ENCODE data around the gene ZNF234.
A peak's percentile ranks its signal among the peaks of the same experiment; 100 is the strongest.
"Not testable (repeated sequence)": the region's sequence is repeated elsewhere in the genome, so short reads cannot be mapped to it uniquely, and the experiment has no call there.

ZNF234 gene

DNA sequence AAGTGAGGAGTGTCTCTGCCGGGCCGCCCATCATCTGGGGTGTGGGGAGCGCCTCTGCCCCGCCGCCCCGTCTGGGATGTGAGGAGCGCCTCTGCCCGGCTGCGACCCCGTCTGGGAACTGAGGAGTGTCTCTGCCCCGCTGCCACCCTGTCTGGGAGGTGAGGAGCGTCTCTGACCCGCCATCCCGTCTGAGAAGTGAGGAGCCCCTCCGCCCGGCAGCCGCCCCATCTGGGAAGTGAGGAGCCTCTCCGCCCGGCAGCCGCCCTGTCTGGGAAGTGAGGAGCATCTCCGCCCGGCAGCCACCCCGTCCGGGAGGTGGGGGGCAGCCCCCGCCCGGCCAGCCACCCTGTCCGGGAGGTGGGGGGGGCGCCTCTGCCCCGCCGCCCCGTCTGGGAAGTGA lies 62.5 kb downstream of the ZNF234 start:
- POLR2A ChIA-PET; H3K27ac ChIP-seq (ENCODE audit: insufficient read depth in 1 of 2, low read depth in 1 of 2, low read length in 2 of 2, poor library complexity in 1 of 2, severe bottlenecking in 2 of 2); H3K36me3 ChIP-seq (ENCODE audit: control insufficient read depth in 4 of 4, insufficient read depth in 4 of 4, low read length in 3 of 4); DNase-seq; H3K4me3 ChIP-seq (ENCODE audit: control insufficient read depth in 1 of 7, extremely low read depth in 1 of 7, insufficient read depth in 4 of 7, low read depth in 2 of 7, low read length in 6 of 7); H3K4me1 ChIP-seq (ENCODE audit: control extremely low read depth in 1 of 4, control insufficient read depth in 4 of 4, insufficient read depth in 4 of 4, low read length in 3 of 4); CTCF ChIA-PET; H3K27me3 ChIP-seq (replicated peaks in 2 of 5; ENCODE audit: control insufficient read depth in 4 of 5, insufficient read depth in 5 of 5, low read length in 4 of 5): not testable (repeated sequence)
- H3K9me3 ChIP-seq (ENCODE audit: control extremely low read depth in 1 of 5, control insufficient read depth in 4 of 5, insufficient read depth in 2 of 5, low read depth in 1 of 5, low read length in 4 of 5) = peaks cover 3 to 21% (median 3%) of the 10 kb centered on the region in 5 experiments
- WGBS (ENCODE audit: insufficient coverage) = 95% methylated on average over 20 of the region's 31 CpGs

DNA sequence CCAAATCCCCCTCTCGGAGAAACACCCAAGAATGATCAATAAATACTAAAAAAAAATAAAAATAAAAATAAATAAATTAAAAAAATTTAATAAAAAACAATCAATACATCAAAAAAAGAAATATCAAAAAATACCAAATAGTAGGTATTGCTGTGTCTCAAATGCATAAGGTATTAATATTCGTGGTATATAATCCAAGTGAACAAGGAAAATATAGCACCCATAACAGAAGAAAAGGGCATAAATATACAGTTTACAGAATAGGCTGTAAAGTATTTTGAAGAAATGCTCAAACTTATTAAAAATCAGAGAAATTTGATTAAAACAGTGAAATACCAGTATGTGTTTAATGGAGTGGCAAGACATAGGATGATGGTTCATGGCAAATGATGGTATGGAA lies 63.4 kb downstream of the ZNF234 start:
- peaks cover 0 to 19% (median 3%) of the 10 kb centered on the region in 5 experiments for H3K9me3 ChIP-seq (ENCODE audit: control extremely low read depth in 1 of 5, control insufficient read depth in 4 of 5, insufficient read depth in 2 of 5, low read depth in 1 of 5, low read length in 4 of 5)
- H3K27me3 ChIP-seq (replicated peaks in 2 of 5; ENCODE audit: control insufficient read depth in 4 of 5, insufficient read depth in 5 of 5, low read length in 4 of 5) = peaks cover 0 to 2% (median 0%) of the 10 kb centered on the region in 5 experiments
- no peaks in the 10 kb centered on the region for H3K36me3 ChIP-seq (ENCODE audit: control insufficient read depth in 4 of 4, insufficient read depth in 4 of 4, low read length in 3 of 4)
- ChIA-PET POLR2A (no interaction called here), CTCF (no interaction called here)
- WGBS (ENCODE audit: insufficient coverage) = no CpG with 5 or more reads among the region's 2 CpGs
- no peak overlapping the region for H3K27ac ChIP-seq (ENCODE audit: insufficient read depth in 1 of 2, low read depth in 1 of 2, low read length in 2 of 2, poor library complexity in 1 of 2, severe bottlenecking in 2 of 2)
- peaks cover 0 to 7% (median 2%) of the 10 kb centered on the region in 4 experiments for H3K4me1 ChIP-seq (ENCODE audit: control extremely low read depth in 1 of 4, control insufficient read depth in 4 of 4, insufficient read depth in 4 of 4, low read length in 3 of 4)
- H3K4me3 ChIP-seq (ENCODE audit: control insufficient read depth in 1 of 7, extremely low read depth in 1 of 7, insufficient read depth in 4 of 7, low read depth in 2 of 7, low read length in 6 of 7) = no peak overlapping the region
- DNase-seq = no peak

DNA sequence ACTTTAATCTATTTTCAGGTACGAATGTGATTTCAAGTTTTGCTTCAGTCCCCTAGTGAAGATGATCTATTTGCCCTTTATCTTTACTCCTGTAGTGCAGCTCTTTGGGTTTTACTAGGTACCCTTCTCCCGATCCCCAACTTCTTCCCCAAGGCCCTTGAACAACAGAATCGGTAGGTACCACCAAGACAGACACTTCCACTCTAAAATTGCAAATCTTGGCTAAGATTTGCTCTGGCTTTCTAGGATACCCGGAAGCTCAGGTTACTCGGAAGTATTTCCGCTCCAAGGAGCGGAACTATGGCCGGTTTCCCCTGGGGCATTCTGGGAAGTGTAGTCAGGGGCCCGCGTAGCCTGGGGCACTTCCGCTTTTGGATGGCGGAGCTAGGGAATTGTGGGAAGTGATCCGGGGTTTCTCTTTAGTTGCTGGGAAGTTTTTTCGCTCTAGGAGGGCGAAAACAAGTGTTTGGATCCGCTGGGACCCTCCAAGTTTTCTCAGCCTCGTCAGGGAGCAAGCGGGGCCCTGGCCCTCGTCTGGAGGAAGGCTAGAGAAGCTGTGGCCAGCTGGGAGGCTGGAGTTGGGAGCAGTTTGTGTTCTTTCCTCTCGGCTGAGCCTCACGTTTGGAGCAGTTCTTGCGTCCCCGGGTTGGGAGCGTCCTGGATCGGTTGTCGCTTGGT lies 65.9 kb downstream of the ZNF234 start:
- Histone ChIP-seq H3K4me1 (ENCODE audit: control extremely low read depth in 1 of 4, control insufficient read depth in 4 of 4, insufficient read depth in 4 of 4, low read length in 3 of 4) (peaks cover 0 to 7% (median 2%) of the 10 kb centered on the region in 4 experiments), H3K9me3 (ENCODE audit: control extremely low read depth in 1 of 5, control insufficient read depth in 4 of 5, insufficient read depth in 2 of 5, low read depth in 1 of 5, low read length in 4 of 5) (peaks cover 0 to 14% (median 3%) of the 10 kb centered on the region in 5 experiments), H3K27me3 (replicated peaks in 2 of 5; ENCODE audit: control insufficient read depth in 4 of 5, insufficient read depth in 5 of 5, low read length in 4 of 5) (peaks cover 0 to 2% (median 0%) of the 10 kb centered on the region in 5 experiments), H3K4me3 (ENCODE audit: control insufficient read depth in 1 of 7, extremely low read depth in 1 of 7, insufficient read depth in 4 of 7, low read depth in 2 of 7, low read length in 6 of 7) (peak overlapping the region; percentile 86 to 100 (median 94)), H3K36me3 (ENCODE audit: control insufficient read depth in 4 of 4, insufficient read depth in 4 of 4, low read length in 3 of 4) (no peaks in the 10 kb centered on the region), H3K27ac (ENCODE audit: insufficient read depth in 1 of 2, low read depth in 1 of 2, low read length in 2 of 2, poor library complexity in 1 of 2, severe bottlenecking in 2 of 2) (peak overlapping the region; percentile 69 to 93)
- WGBS (ENCODE audit: insufficient coverage) = 16% methylated on average over 8 of the region's 26 CpGs
- POLR2A ChIA-PET = interaction anchor here (0.9 kb wide), 1 partner anchor 42 kb away, joined by 3 read pairs; the partner anchor contains the start of gene ZNF226
- CTCF ChIA-PET = no interaction called here
- peak; percentile 84 to 90 (median 86) for DNase-seq

Measured in common myeloid progenitor, CD34-positive (primary cell).